Thoracic aorta (tissue), 2 donors: ENCODE results near the gene CISD2. TPM values are rescaled to one million over a fixed set of nuclear protein-coding genes. Genes with fewer than 3 reads are reported as not detected.
"Not testable (repeated sequence)": the region's sequence is repeated elsewhere in the genome, so short reads cannot be mapped to it uniquely, and the experiment has no call there.

Experiments used
- ATAC-seq: fragments of 150-250 bp; one replicate; pipeline ENCODE4 v1.8.0; 2017; ENCODE audit warnings: low read depth; ENCODE audit not compliant: insufficient number of reproducible peaks, low FRiP score
- DNase-seq: peaks from one replicate; pipeline ENCODE4 v3.0.0-alpha.2; 2020; ENCODE audit warnings: low spot score
- H3K27ac ChIP-seq, 2 donors: fragments of 200-600 bp; sonication (generic); 1 replicate in 1 of 2; 2 replicates in 1 of 2; pipeline ENCODE4 v1.5.1; 2016; ENCODE audit warnings: mild to moderate bottlenecking in 2 of 2, moderate library complexity in 2 of 2
- H3K27me3 ChIP-seq: fragments of 200-600 bp; sonication (generic); replicated peaks from 2 replicates; pipeline ENCODE4 v1.6.0; 2016; ENCODE audit warnings: mild to moderate bottlenecking; ENCODE audit not compliant: insufficient read depth
- H3K36me3 ChIP-seq: fragments of 200-600 bp; sonication (generic); one replicate; pipeline ENCODE4 v1.5.1; 2016
- H3K4me1 ChIP-seq, 2 donors: fragments of 200-600 bp; sonication (generic); 1 replicate in 1 of 2; 2 replicates in 1 of 2; pipeline versions ENCODE4 v1.5.1 to v1.6.0; 2016; ENCODE audit warnings: low read depth in 2 of 2, mild to moderate bottlenecking in 1 of 2; ENCODE audit not compliant: control insufficient read depth in 1 of 2
- H3K4me3 ChIP-seq: fragments of 200-600 bp; sonication (generic); 2 replicates; pipeline ENCODE4 v1.5.1; 2016; ENCODE audit warnings: mild to moderate bottlenecking
- H3K9me3 ChIP-seq: fragments of 200-600 bp; sonication (generic); 2 replicates; pipeline ENCODE4 v1.5.1; 2016
- CTCF ChIP-seq: fragments of 200-600 bp; sonication (generic); IDR thresholded peaks from one replicate; pipeline ENCODE4 v1.5.1; 2019; ENCODE audit warnings: antibody characterized with exemption
- total RNA-seq, 2 donors: library from RNA; depleted of rRNA; stranded (reverse); fragments of >200 nt; gene quantifications; one replicate each; pipeline versions ENCODE4 v1.1.0 to v1.2.3, GENCODE V29; 2016

The CISD2 gene
- total RNA-seq, 2 donors from 2014 or later, result 4.9 to 10.2 TPM

GRCh38 chr4:102862747-102863146 is 6.0 kb upstream of the CISD2 start:
- peaks cover 0 to 3% of the 10 kb centered on the region in 2 donors for H3K4me1 ChIP-seq
- no peak for DNase-seq
- no peaks in the 10 kb centered on the region for H3K27me3 ChIP-seq
- no peak overlapping the region for H3K27ac ChIP-seq
- H3K4me3 ChIP-seq, result no peak overlapping the region
- ATAC-seq, result no peak
- TF ChIP-seq CTCF, result no peak
- H3K9me3 ChIP-seq, result peaks cover 7% of the 10 kb centered on the region
- H3K36me3 ChIP-seq, result no peaks in the 10 kb centered on the region

- DNase-seq, H3K36me3 ChIP-seq, H3K4me1 ChIP-seq, ATAC-seq, H3K27ac ChIP-seq, H3K4me3 ChIP-seq, H3K27me3 ChIP-seq, H3K9me3 ChIP-seq: not testable (repeated sequence)
Measured at GRCh38 chr4:102865327-102865726, 3.5 kb upstream of the CISD2 start.

- TF ChIP-seq CTCF, result no peak
Measured at GRCh38 chr4:102867278-102868152, 1.3 kb upstream of the CISD2 start.

GRCh38 chr4:102868153-102868780 is 525 bp upstream of the CISD2 start:
- ATAC-seq (peak; percentile 77), DNase-seq (no peak)
- Histone ChIP-seq H3K4me1 (peaks cover 6 to 14% of the 10 kb centered on the region in 2 donors), H3K27ac (peak overlapping the region; percentile 97 to 99), H3K27me3 (no peaks in the 10 kb centered on the region), H3K9me3 (no peaks in the 10 kb centered on the region), H3K4me3 (peak overlapping the region; percentile 89), H3K36me3 (no peaks in the 10 kb centered on the region)
- no peak for TF ChIP-seq CTCF

More at GRCh38 chr4:102867278-102868152, 1.3 kb upstream of the CISD2 start:
- no peak for ATAC-seq
- H3K4me1 ChIP-seq, result peaks cover 6 to 14% of the 10 kb centered on the region in 2 donors
- DNase-seq, result no peak
- H3K36me3 ChIP-seq, result no peaks in the 10 kb centered on the region
- peak overlapping the region; percentile 89 for H3K4me3 ChIP-seq
- no peaks in the 10 kb centered on the region for H3K27me3 ChIP-seq
- H3K9me3 ChIP-seq, result no peaks in the 10 kb centered on the region
- peak overlapping the region; percentile 97 to 99 for H3K27ac ChIP-seq

- H3K36me3 ChIP-seq, result no peaks in the 10 kb centered on the region
- no peaks in the 10 kb centered on the region for H3K9me3 ChIP-seq
- H3K4me1 ChIP-seq, result peaks cover 6 to 14% of the 10 kb centered on the region in 2 donors
- no peak for DNase-seq
- H3K27ac ChIP-seq, result peak overlapping the region; percentile 97 to 99
- no peak for TF ChIP-seq CTCF
- no peak for ATAC-seq
- H3K27me3 ChIP-seq, result no peaks in the 10 kb centered on the region
- H3K4me3 ChIP-seq, result peak overlapping the region; percentile 89
Measured at GRCh38 chr4:102869569-102870197, 891 bp downstream of the CISD2 start.
